Measurements from ENCODE around the gene TAF13. TPM values are rescaled to one million over a fixed set of nuclear protein-coding genes. Genes with fewer than 3 reads are reported as not detected.

The TAF13 gene
- total and polyA plus RNA-seq, 2 experiments from 2014 or later = 22.1 to 63.3 TPM

DNA sequence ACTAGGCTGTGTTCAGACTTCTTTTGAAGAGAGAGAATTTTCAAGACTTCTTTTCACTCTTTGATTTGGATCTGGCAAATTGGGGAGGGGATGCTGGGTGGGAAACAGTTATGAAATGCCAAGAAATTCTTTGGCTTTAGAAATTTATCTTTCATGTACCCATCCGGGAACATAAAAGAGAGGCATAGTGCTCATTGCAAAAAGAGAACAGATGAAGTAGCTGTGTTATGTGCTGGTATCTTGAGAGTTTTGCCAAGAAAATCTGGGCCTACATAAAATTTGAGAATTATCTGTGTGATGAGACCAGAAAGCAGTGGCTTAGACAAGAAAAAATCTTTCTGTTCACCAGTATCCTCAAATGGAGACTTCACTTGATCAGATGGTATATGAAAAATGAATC, 19.1 kb upstream of the TAF13 start:
- Histone ChIP-seq H3K4me2 (no peak overlapping the region), H4K20me1 (ENCODE audit: insufficient read depth, poor library complexity, severe bottlenecking) (no peaks in the 10 kb centered on the region), H3K9me3 (ENCODE audit: low read depth) (no peaks in the 10 kb centered on the region), H2AFZ (no peak overlapping the region), H3K9me2 (replicated peaks; ENCODE audit: insufficient read depth) (no peaks in the 10 kb centered on the region), H3K4me1 (ENCODE audit: insufficient read depth) (peaks cover 14% of the 10 kb centered on the region), H3K27ac (no peak overlapping the region), H3K36me3 (replicated peaks; ENCODE audit: insufficient read depth, low read depth) (no peaks in the 10 kb centered on the region), H3K4me3 (no peak overlapping the region), H3K79me2 (peaks cover 59% of the 10 kb centered on the region), H3K27me3 (no peaks in the 10 kb centered on the region)
- 100% methylated on average over 1 of the region's 1 CpG for WGBS (ENCODE audit: low lambda C conversion rate, missing lambda C conversion rate)
- TF ChIP-seq, protein P1, sequence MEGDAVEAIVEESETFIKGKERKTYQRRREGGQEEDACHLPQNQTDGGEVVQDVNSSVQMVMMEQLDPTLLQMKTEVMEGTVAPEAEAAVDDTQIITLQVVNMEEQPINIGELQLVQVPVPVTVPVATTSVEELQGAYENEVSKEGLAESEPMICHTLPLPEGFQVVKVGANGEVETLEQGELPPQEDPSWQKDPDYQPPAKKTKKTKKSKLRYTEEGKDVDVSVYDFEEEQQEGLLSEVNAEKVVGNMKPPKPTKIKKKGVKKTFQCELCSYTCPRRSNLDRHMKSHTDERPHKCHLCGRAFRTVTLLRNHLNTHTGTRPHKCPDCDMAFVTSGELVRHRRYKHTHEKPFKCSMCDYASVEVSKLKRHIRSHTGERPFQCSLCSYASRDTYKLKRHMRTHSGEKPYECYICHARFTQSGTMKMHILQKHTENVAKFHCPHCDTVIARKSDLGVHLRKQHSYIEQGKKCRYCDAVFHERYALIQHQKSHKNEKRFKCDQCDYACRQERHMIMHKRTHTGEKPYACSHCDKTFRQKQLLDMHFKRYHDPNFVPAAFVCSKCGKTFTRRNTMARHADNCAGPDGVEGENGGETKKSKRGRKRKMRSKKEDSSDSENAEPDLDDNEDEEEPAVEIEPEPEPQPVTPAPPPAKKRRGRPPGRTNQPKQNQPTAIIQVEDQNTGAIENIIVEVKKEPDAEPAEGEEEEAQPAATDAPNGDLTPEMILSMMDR (IDR thresholded peaks at IDR 0.05; ENCODE audit: poor library complexity) = no peak
- TF ChIP-seq EZH2 (IDR thresholded peaks at IDR 0.05; ENCODE audit: borderline replicate concordance) (no peak), EZH2phosphoT487 (IDR thresholded peaks at IDR 0.05; ENCODE audit: low read depth, severe bottlenecking, unreplicated experiment) (no peak)
- DNase-seq (ENCODE audit: low spot score) = no peak

DNA sequence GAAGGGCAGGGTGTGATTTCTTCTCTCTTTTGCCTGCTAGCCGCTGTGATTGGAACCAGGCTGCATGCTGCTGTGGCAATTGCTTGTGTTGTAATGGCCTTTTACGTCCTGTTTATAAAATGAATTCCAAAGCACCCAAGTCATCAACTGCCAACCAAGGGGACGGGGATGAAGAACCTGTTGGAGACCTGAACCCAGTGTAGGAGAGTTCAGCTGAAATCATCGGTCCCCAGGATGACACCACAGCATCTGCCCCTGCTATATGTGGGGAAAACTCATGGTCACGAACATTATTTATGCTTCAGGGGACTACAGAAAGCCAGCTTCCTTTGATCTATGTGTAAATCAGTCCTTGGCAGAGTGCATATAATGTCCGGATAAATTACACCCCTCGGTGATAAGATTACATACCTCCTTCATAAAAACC, 18.6 kb upstream of the TAF13 start:
- Histone ChIP-seq H3K9me2 (replicated peaks; ENCODE audit: insufficient read depth) (no peaks in the 10 kb centered on the region), H3K79me2 (peaks cover 63% of the 10 kb centered on the region), H3K4me1 (ENCODE audit: insufficient read depth) (peaks cover 14% of the 10 kb centered on the region), H4K20me1 (ENCODE audit: insufficient read depth, poor library complexity, severe bottlenecking) (no peaks in the 10 kb centered on the region), H3K4me3 (no peak overlapping the region), H3K4me2 (no peak overlapping the region), H3K9me3 (ENCODE audit: low read depth) (no peaks in the 10 kb centered on the region), H3K36me3 (replicated peaks; ENCODE audit: insufficient read depth, low read depth) (no peaks in the 10 kb centered on the region), H3K27me3 (no peaks in the 10 kb centered on the region), H3K27ac (no peak overlapping the region), H2AFZ (no peak overlapping the region)
- TF ChIP-seq, protein P1 (IDR thresholded peaks at IDR 0.05; ENCODE audit: poor library complexity) = no peak
- no peak for TF ChIP-seq EZH2phosphoT487 (IDR thresholded peaks at IDR 0.05; ENCODE audit: low read depth, severe bottlenecking, unreplicated experiment)
- WGBS (ENCODE audit: low lambda C conversion rate, missing lambda C conversion rate) = 81% methylated on average over 7 of the region's 7 CpGs
- no peak for DNase-seq (ENCODE audit: low spot score)

DNA sequence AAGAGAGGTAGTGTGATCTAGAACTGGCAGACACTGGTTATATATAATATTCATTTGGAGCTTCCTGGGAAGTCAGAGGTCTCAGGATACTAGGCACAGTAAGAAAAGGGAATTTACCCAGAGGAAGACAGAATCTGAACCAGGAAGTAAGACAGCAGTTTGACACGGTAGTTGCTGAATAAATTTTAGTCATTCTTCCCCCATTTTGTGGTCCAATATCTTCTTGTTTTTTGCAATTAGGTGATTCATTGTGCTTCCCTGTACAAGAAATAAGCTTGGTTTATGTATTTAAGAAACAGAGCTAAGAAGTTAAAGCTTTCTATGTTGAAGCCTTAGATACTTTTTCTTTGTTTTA, 16.0 kb upstream of the TAF13 start:
- Histone ChIP-seq H3K27me3 (no peaks in the 10 kb centered on the region), H3K9me3 (ENCODE audit: low read depth) (no peaks in the 10 kb centered on the region), H3K36me3 (replicated peaks; ENCODE audit: insufficient read depth, low read depth) (no peaks in the 10 kb centered on the region), H3K4me1 (ENCODE audit: insufficient read depth) (peaks cover 14% of the 10 kb centered on the region), H3K4me2 (peak overlapping the region; percentile 90), H3K9me2 (replicated peaks; ENCODE audit: insufficient read depth) (no peaks in the 10 kb centered on the region), H3K4me3 (peak overlapping the region; percentile 87), H3K27ac (peak overlapping the region; percentile 99), H4K20me1 (ENCODE audit: insufficient read depth, poor library complexity, severe bottlenecking) (no peaks in the 10 kb centered on the region), H3K79me2 (peaks cover 57% of the 10 kb centered on the region), H2AFZ (peak overlapping the region; percentile 86)
- peak; percentile 16 for DNase-seq (ENCODE audit: low spot score)
- TF ChIP-seq, protein P1 (IDR thresholded peaks at IDR 0.05; ENCODE audit: poor library complexity) = no peak
- TF ChIP-seq EZH2 (IDR thresholded peaks at IDR 0.05; ENCODE audit: borderline replicate concordance) (no peak), EZH2phosphoT487 (IDR thresholded peaks at IDR 0.05; ENCODE audit: low read depth, severe bottlenecking, unreplicated experiment) (no peak)
- 36% methylated on average over 1 of the region's 1 CpG for WGBS (ENCODE audit: low lambda C conversion rate, missing lambda C conversion rate)

All from hepatocyte (in vitro differentiated cells).